Lung (tissue), 13 donors: ENCODE measurements around the gene EHD3. TPM values are rescaled to one million over a fixed set of nuclear protein-coding genes. Genes with fewer than 3 reads are reported as not detected.

Experiments used
- ATAC-seq: fragments of 200-7000 bp; cut with Tn5 transposase; one replicate; pipeline ENCODE4 v1.9.1; 2020; ENCODE audit warnings: moderate number of reproducible peaks; ENCODE audit not compliant: insufficient read depth, low FRiP score
- DNase-seq, 3 donors: peaks; one replicate each; pipeline ENCODE4 v3.0.0-alpha.2; 2013 to 2017
- H3K27ac ChIP-seq, 2 donors: one replicate each; pipeline ENCODE4 v1.5.1; 2013; ENCODE audit warnings: mild to moderate bottlenecking in 2 of 2, moderate library complexity in 2 of 2, control low read depth in 1 of 2, inconsistent platforms in 1 of 2, low read depth in 1 of 2, low read length in 1 of 2
- H3K27me3 ChIP-seq, 3 donors: one replicate each; pipeline ENCODE4 v1.5.1; 2013; ENCODE audit warnings: low read length in 2 of 3; ENCODE audit not compliant: control insufficient read depth in 3 of 3, insufficient read depth in 3 of 3
- H3K36me3 ChIP-seq, 4 donors: one replicate each; pipeline ENCODE4 v1.5.1; 2013; ENCODE audit warnings: low read length in 4 of 4, mild to moderate bottlenecking in 1 of 4, moderate library complexity in 1 of 4; ENCODE audit not compliant: control insufficient read depth in 4 of 4, insufficient read depth in 4 of 4
- H3K4me1 ChIP-seq, 5 donors: one replicate each; pipeline ENCODE4 v1.5.1; 2013; ENCODE audit warnings: low read length in 5 of 5, mild to moderate bottlenecking in 2 of 5, moderate library complexity in 1 of 5; ENCODE audit not compliant: control insufficient read depth in 5 of 5, insufficient read depth in 5 of 5
- H3K4me3 ChIP-seq: one replicate; pipeline ENCODE4 v1.5.1; 2013; ENCODE audit warnings: mild to moderate bottlenecking, control low read depth, moderate library complexity
- H3K9ac ChIP-seq, 2 donors: one replicate each; pipeline ENCODE4 v1.5.1; 2013; ENCODE audit warnings: low read length in 2 of 2, control low read depth in 1 of 2; ENCODE audit not compliant: insufficient read depth in 1 of 2
- H3K9me3 ChIP-seq, 4 donors: one replicate each; pipeline ENCODE4 v1.5.1; 2013; ENCODE audit warnings: low read length in 3 of 4, mild to moderate bottlenecking in 1 of 4, moderate library complexity in 1 of 4; ENCODE audit not compliant: control insufficient read depth in 4 of 4, insufficient read depth in 3 of 4
- WGBS, 2 donors: extraction: QIAGEN DNeasy Blood & Tissue Kit; methylation state at CpG; one replicate each; pipeline ENCODE4 v1.1.7; 2013; 5-methylcytosine and 5-hydroxymethylcytosine counted together
- polyA plus RNA-seq, 2 donors: library from polyadenylated mRNA; stranded (reverse); fragments of 200-250 nt; gene quantifications; one replicate each; pipeline ENCODE4 v1.2.1, GENCODE V29; 2013
- small RNA-seq: library from RNA; depleted of rRNA; stranded (forward); fragments of <200 nt; gene quantifications from one replicate; pipeline ENCODE3, GENCODE V24; 2014; ENCODE audit warnings: low replicate concordance
- total RNA-seq, 2 donors: library from RNA; depleted of rRNA in 1 of 2; stranded (reverse); fragments of >200 nt in 1 of 2; gene quantifications; one replicate each; pipeline ENCODE4 v1.2.1, GENCODE V29; 2014 to 2021
- TF ChIP-seq, protein P1 (sequence below): IDR thresholded peaks from 2 replicates; pipeline ENCODE4 v1.5.1; 2012; ENCODE audit warnings: mild to moderate bottlenecking; ENCODE audit errors: control extremely low read depth, extremely low read depth
- donor health status: control.
- donor health status: control.
- donor health status: Bipolar disorder and iron deficiency.
- donor health status: healthy.
- donor health status: DM: yes; HTN: yes; CAD: no.

EHD3 gene
- total and polyA plus RNA-seq, 4 donors = 1.5 to 9.5 (median 5.1) TPM

DNA sequence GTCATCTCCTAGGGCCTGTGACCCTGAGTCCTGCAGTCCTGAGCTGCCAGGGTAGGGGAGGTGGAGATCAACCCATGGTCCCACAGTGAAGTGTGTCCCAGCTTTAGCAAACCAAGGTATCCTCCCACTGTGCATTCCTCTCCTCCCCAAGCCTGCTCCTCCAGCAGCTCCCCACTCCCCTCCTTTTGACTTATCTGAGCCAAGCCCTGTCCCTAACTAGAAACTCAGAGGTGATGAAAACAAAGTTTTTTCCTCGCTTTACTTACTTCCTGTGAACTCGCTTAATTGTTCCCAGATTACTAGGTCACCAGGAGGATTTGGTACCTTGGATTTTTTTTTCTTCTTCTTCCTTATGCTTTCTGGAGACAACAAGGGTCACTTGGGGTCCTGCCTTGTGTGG, 80.8 kb downstream of the EHD3 start:
- Histone ChIP-seq H3K27me3 (no peaks in the 10 kb centered on the region), H3K36me3 (no peaks in the 10 kb centered on the region), H3K9ac (no peak overlapping the region), H3K27ac (no peak overlapping the region), H3K4me3 (no peak overlapping the region), H3K9me3 (peaks cover 0 to under 1% (median 0%) of the 10 kb centered on the region in 4 donors), H3K4me1 (peaks cover 0 to 21% (median 4%) of the 10 kb centered on the region in 5 donors)
- WGBS, 2 donors = 78 to 92% methylated on average over 2 of the region's 2 CpGs
- no peak for ATAC-seq
- no peak for DNase-seq
- TF ChIP-seq, protein P1, sequence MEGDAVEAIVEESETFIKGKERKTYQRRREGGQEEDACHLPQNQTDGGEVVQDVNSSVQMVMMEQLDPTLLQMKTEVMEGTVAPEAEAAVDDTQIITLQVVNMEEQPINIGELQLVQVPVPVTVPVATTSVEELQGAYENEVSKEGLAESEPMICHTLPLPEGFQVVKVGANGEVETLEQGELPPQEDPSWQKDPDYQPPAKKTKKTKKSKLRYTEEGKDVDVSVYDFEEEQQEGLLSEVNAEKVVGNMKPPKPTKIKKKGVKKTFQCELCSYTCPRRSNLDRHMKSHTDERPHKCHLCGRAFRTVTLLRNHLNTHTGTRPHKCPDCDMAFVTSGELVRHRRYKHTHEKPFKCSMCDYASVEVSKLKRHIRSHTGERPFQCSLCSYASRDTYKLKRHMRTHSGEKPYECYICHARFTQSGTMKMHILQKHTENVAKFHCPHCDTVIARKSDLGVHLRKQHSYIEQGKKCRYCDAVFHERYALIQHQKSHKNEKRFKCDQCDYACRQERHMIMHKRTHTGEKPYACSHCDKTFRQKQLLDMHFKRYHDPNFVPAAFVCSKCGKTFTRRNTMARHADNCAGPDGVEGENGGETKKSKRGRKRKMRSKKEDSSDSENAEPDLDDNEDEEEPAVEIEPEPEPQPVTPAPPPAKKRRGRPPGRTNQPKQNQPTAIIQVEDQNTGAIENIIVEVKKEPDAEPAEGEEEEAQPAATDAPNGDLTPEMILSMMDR = no peak

DNA sequence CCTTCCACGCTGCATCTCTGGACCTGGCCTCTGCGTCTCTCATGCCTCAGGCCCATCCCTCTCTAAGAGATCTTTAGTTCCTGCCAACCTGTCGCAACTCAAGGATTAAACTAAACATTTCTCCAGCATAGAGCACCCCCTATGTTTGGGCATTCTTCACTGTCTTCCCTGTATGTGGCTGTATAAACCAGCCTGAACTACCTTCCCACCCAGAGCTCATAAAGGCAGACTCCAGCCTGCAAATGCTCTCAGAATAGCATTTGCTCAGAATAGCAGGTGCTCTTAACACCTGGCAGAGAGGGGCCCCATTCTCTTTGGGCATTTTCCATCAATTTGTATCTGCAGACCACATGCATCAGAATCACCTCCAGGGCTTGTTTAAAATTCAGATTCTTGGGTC, 83.4 kb downstream of the EHD3 start:
- no peak for ATAC-seq
- TF ChIP-seq, protein P1 = no peak
- H3K9me3 ChIP-seq = no peaks in the 10 kb centered on the region
- no peak overlapping the region for H3K27ac ChIP-seq
- 47 to 73% methylated on average over 3 of the region's 3 CpGs for WGBS, 2 donors
- no peak for DNase-seq
- no peak overlapping the region for H3K4me3 ChIP-seq
- no peaks in the 10 kb centered on the region for H3K36me3 ChIP-seq
- H3K27me3 ChIP-seq = no peaks in the 10 kb centered on the region
- peaks cover 4 to 26% (median 6%) of the 10 kb centered on the region in 5 donors for H3K4me1 ChIP-seq
- no peak overlapping the region for H3K9ac ChIP-seq

DNA sequence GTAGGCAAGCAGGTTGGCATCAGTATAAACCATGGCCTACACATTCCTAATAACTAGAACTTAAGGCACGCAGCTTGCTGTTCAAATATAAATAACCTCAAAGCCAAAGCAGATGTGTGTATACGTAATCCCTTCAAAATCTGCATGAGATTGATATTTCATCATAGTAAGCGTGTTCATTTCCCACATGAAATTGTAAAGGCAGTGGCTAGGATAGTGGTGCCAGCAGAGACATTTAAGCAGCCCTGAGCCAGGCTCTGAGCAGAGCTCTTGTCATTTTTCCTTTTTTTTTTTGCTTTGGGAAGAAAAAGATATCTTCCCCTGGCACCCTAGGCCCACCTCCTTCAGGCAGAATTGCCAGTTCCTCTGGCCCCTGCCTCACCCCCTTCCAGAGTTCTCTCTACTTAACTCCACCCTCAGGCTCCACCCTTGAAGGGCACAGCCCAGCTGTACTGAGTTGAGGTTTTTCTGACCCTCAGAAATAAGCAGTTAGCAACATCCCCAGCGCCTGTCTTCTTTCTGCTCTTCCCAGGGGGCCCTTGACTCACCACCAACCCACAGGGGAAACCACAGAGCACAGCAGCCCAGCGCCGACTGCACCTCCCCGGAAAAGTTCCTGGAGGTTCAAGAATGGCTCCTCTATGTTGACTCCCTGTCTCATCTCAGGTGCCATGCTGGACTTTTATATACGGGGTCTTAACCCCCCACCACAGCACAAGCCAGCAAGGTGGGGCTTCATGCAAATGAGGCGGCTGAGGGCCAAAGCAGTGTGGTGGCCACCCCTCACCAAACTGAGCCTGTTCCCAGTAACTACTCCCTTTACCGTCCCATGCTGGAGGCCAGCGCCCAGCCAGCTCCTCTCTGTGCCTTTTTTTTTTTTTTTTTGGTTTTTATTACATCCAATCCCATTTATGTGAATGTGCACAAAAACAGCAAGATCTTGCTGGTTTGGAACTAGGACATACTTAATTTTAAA, 84.7 kb downstream of the EHD3 start:
- Histone ChIP-seq H3K36me3 (no peaks in the 10 kb centered on the region), H3K9me3 (no peaks in the 10 kb centered on the region), H3K4me3 (no peak overlapping the region), H3K27me3 (no peaks in the 10 kb centered on the region), H3K4me1 (peaks cover 4 to 26% (median 7%) of the 10 kb centered on the region in 5 donors), H3K9ac (no peak overlapping the region), H3K27ac (peak overlapping the region in 1 of 2 donors; percentile 74)
- TF ChIP-seq, protein P1 = no peak
- DNase-seq (peak in 1 of 3 donors; percentile 29), ATAC-seq (peak; percentile 31)
- 35 to 52% methylated on average over 11 of the region's 11 CpGs for WGBS, 2 donors

Small RNAs within 50 kb of the gene (small RNA-seq; reads per million reads assigned to genes)
- gene RNA5SP90 = not detected

Other genes with a start within 250 kb of the EHD3 start
- gene GALNT14, start 95.7 kb upstream of the EHD3 start, total RNA-seq = 1 to 10 TPM; 2.1 to 2.8 TPM
- 1 to 10 TPM in 1 of 2 donors, under 1 TPM in 1; 0.85 to 2.8 TPM for gene GALNT14, start 95.7 kb upstream of the EHD3 start, polyA plus RNA-seq
- gene CAPN14, start 16.6 kb upstream of the EHD3 start, total RNA-seq = under 1 TPM; 0.21 to 0.26 TPM
- under 1 TPM; 0.03 to 0.06 TPM for gene CAPN14, start 16.6 kb upstream of the EHD3 start, polyA plus RNA-seq
- gene XDH, start 180.6 kb downstream of the EHD3 start, total RNA-seq = 1 to 10 TPM in 1 of 2 donors, under 1 TPM in 1; 0.71 to 1.5 TPM
- under 1 TPM; 0.12 to 0.48 TPM for gene XDH, start 180.6 kb downstream of the EHD3 start, polyA plus RNA-seq